A549 (cell line): Measurements from ENCODE around the gene LYZL1. TPM values are rescaled to one million over a fixed set of nuclear protein-coding genes. Genes with fewer than 3 reads are reported as not detected.

Experiments used
- BHLHE40 ChIP-seq: IDR thresholded peaks from 2 replicates; pipeline ENCODE4 v1.6.1; 2012; ENCODE audit warnings: low read depth, low read length, inconsistent platforms
- CBX2 ChIP-seq: fragments of 200-600 bp; sonication (generic); IDR thresholded peaks from 2 replicates; pipeline ENCODE4 v1.6.1; 2016; ENCODE audit warnings: low read depth, mild to moderate bottlenecking, borderline replicate concordance
- CHD2 ChIP-seq: fragments of 150-350 bp; IDR thresholded peaks from 2 replicates; pipeline ENCODE4 v1.6.1; 2014; ENCODE audit warnings: low read length; ENCODE audit not compliant: partially characterized antibody
- CTCF ChIP-seq: fragments of >200 bp; sonication (Bioruptor Twin); formaldehyde crosslinking; IDR thresholded peaks from 3 replicates; pipeline ENCODE4 v1.5.1; 2016
- E2F6 ChIP-seq: IDR thresholded peaks from 2 replicates; pipeline ENCODE4 v1.6.1; 2012; ENCODE audit warnings: low read depth, borderline replicate concordance
- EHF ChIP-seq: fragments of 250-450 bp; sonication (Bioruptor Pico); IDR thresholded peaks from 2 replicates; pipeline ENCODE4 v1.5.0; 2020; ENCODE audit warnings: mild to moderate bottlenecking
- EHMT2 ChIP-seq: fragments of 200-600 bp; sonication (generic); IDR thresholded peaks from 2 replicates; pipeline ENCODE4 v1.6.1; 2016; ENCODE audit warnings: antibody characterized with exemption, low read depth, mild to moderate bottlenecking, moderate library complexity
- EP300 ChIP-seq, 2 experiments: fragments of >200 bp; sonication (Bioruptor Twin); formaldehyde crosslinking; IDR thresholded peaks; 2 replicates in 1 of 2; 3 replicates in 1 of 2; pipeline ENCODE4 v1.6.1; 2016 to 2017
- ESRRA ChIP-seq: fragments of 150-350 bp; IDR thresholded peaks from 2 replicates; pipeline ENCODE4 v1.6.1; 2014; ENCODE audit warnings: mild to moderate bottlenecking, low read length, borderline replicate concordance
- FOSL2 ChIP-seq, 2 experiments: fragments of 450-650 bp in 1 of 2; fragments of >200 bp in 1 of 2; sonication (Bioruptor Twin) in 1 of 2; formaldehyde crosslinking; IDR thresholded peaks; 2 replicates each; pipeline versions ENCODE4 v1.5.0 to v1.6.1; 2016 to 2020; ENCODE audit warnings: mild to moderate bottlenecking in 1 of 2, moderate library complexity in 1 of 2
- FOXS1 ChIP-seq: fragments of 250-450 bp; sonication (Bioruptor Pico); IDR thresholded peaks from 2 replicates; pipeline ENCODE4 v1.5.0; 2020; ENCODE audit warnings: mild to moderate bottlenecking, moderate library complexity
- GATA3 ChIP-seq: IDR thresholded peaks from 2 replicates; pipeline ENCODE4 v1.6.1; 2012; ENCODE audit warnings: borderline replicate concordance
- HDAC2 ChIP-seq: fragments of 200-600 bp; sonication (generic); IDR thresholded peaks from 2 replicates; pipeline ENCODE4 v1.6.1; 2016
- HEYL ChIP-seq: fragments of 250-450 bp; sonication (Bioruptor Pico); IDR thresholded peaks from 2 replicates; pipeline ENCODE4 v1.8.0; 2021; ENCODE audit warnings: mild to moderate bottlenecking, moderate library complexity
- HOXA7 ChIP-seq: fragments of 250-450 bp; sonication (Bioruptor Pico); IDR thresholded peaks from 2 replicates; pipeline ENCODE4 v1.5.0; 2020; ENCODE audit warnings: mild to moderate bottlenecking, moderate library complexity
- JUN ChIP-seq, 2 experiments: fragments of >200 bp; sonication (Bioruptor Twin); formaldehyde crosslinking; IDR thresholded peaks; 2 replicates in 1 of 2; 3 replicates in 1 of 2; pipeline ENCODE4 v1.6.1; 2016 to 2017
- JUNB ChIP-seq: fragments of >200 bp; sonication (Bioruptor Twin); formaldehyde crosslinking; IDR thresholded peaks from 2 replicates; pipeline ENCODE4 v1.6.1; 2016
- KDM1A ChIP-seq: fragments of 200-600 bp; sonication (generic); IDR thresholded peaks from 2 replicates; pipeline ENCODE4 v1.6.1; 2016; ENCODE audit warnings: low read depth, mild to moderate bottlenecking
- KDM5A ChIP-seq: fragments of 200-600 bp; sonication (generic); IDR thresholded peaks from 2 replicates; pipeline ENCODE4 v1.6.1; 2016; ENCODE audit warnings: antibody characterized with exemption, mild to moderate bottlenecking
- MAX ChIP-seq: IDR thresholded peaks from 2 replicates; pipeline ENCODE4 v1.6.1; 2012
- MYC ChIP-seq: IDR thresholded peaks from 2 replicates; pipeline ENCODE4 v1.6.1; 2012; ENCODE audit warnings: mild to moderate bottlenecking, inconsistent platforms, low read length, improper control_type of control experiment, borderline replicate concordance
- NFE2L2 ChIP-seq: fragments of 150-350 bp; conservative IDR thresholded peaks from 2 replicates; pipeline ENCODE4 v1.6.1; 2014; ENCODE audit warnings: low read length
- NPAS2 ChIP-seq: fragments of 250-450 bp; sonication (Bioruptor Pico); IDR thresholded peaks from 2 replicates; pipeline ENCODE4 v1.8.0; 2022; ENCODE audit warnings: mild to moderate bottlenecking, moderate library complexity, borderline replicate concordance
- NR3C1 ChIP-seq: fragments of >200 bp; sonication (Bioruptor Twin); formaldehyde crosslinking; IDR thresholded peaks from 3 replicates; pipeline ENCODE4 v1.6.1; 2017
- POLR2A ChIP-seq: IDR thresholded peaks from 2 replicates; pipeline ENCODE4 v1.6.1; 2012; ENCODE audit warnings: mild to moderate bottlenecking, low read length
- POLR2AphosphoS2 ChIP-seq: conservative IDR thresholded peaks from 2 replicates; pipeline ENCODE4 v1.6.1; 2012; ENCODE audit warnings: low read length, improper control_type of control experiment, inconsistent platforms
- RAD21 ChIP-seq, 2 experiments: fragments of >200 bp in 1 of 2; sonication (Bioruptor Twin) in 1 of 2; formaldehyde crosslinking in 1 of 2; IDR thresholded peaks in 1 of 2; conservative IDR thresholded peaks in 1 of 2; 2 replicates in 1 of 2; 3 replicates in 1 of 2; pipeline ENCODE4 v1.6.1; 2012 to 2018; ENCODE audit warnings: inconsistent platforms in 1 of 2
- REST ChIP-seq: fragments of 200-600 bp; sonication (generic); IDR thresholded peaks from 2 replicates; pipeline ENCODE4 v1.6.1; 2016; ENCODE audit warnings: antibody characterized with exemption, mild to moderate bottlenecking, moderate library complexity
- RNF2 ChIP-seq: fragments of 200-600 bp; sonication (generic); IDR thresholded peaks from 2 replicates; pipeline ENCODE4 v1.6.1; 2016; ENCODE audit warnings: low read depth, mild to moderate bottlenecking, antibody characterized with exemption, moderate library complexity, borderline replicate concordance
- SMC3 ChIP-seq: fragments of >200 bp; sonication (Bioruptor Twin); formaldehyde crosslinking; IDR thresholded peaks from 3 replicates; pipeline ENCODE4 v1.6.1; 2018; ENCODE audit warnings: inconsistent platforms
- TFCP2L1 ChIP-seq: fragments of 250-450 bp; sonication (Bioruptor Pico); IDR thresholded peaks from 2 replicates; pipeline ENCODE4 v1.5.0; 2021; ENCODE audit warnings: mild to moderate bottlenecking
- TP53 ChIP-seq: fragments of 250-450 bp; sonication (Bioruptor Pico); IDR thresholded peaks from 2 replicates; pipeline ENCODE4 v1.5.0; 2021; ENCODE audit warnings: mild to moderate bottlenecking, moderate library complexity
- ZSCAN20 ChIP-seq: fragments of 250-450 bp; sonication (Bioruptor Pico); IDR thresholded peaks from 2 replicates; pipeline ENCODE4 v1.8.0; 2022; ENCODE audit warnings: mild to moderate bottlenecking, moderate library complexity
- polyA plus RNA-seq, 4 experiments: library from polyadenylated mRNA; depleted of rRNA in 3 of 4; stranded (reverse); fragments of >200 nt; fragmentation: RNase III in 1 of 4; extraction: RNeasy Plus Mini Kit Qiagen cat#74134 plus additional on column Dnase treatment in 1 of 4; gene quantifications; 2 replicates in 3 of 4; 3 replicates in 1 of 4; pipeline ENCODE4 v1.2.3, GENCODE V29; 2011 to 2017
- TF ChIP-seq, protein P1 (sequence below): fragments of >200 bp; sonication (Bioruptor Twin); formaldehyde crosslinking; IDR thresholded peaks from 3 replicates; pipeline ENCODE4 v1.6.1; 2016
- TF ChIP-seq, protein P2 (sequence below): IDR thresholded peaks from 2 replicates; pipeline ENCODE4 v1.6.1; 2012
- TF ChIP-seq, protein P3 (sequence below): fragments of >200 bp; sonication (Bioruptor Twin); formaldehyde crosslinking; IDR thresholded peaks from 2 replicates; pipeline ENCODE4 v1.6.1; 2016

Gene LYZL1
- polyA plus RNA-seq, 2 of the 4 experiments (the other 2 are of a cell fraction): not detected

- TF ChIP-seq JUNB (peak; percentile 38; the same call in 1 of the 2 replicates), POLR2A (no peak), POLR2AphosphoS2 (no peak), NFE2L2 (no peak), TP53 (CRISPR knock-in tag) (no peak), REST (no peak), RAD21 (conservative IDR thresholded peaks at IDR 0.05 in 1 of 2, IDR thresholded peaks at IDR 0.05 in 1 of 2) (no peak; a peak in 1 of 5 replicates), MYC (no peak), RNF2 (no peak), FOSL2 (IDR thresholded peaks at IDR 0.05) (no peak; the same call in 1 of the 2 replicates), FOSL2 (CRISPR knock-in tag; IDR thresholded peaks at IDR 0.05) (0 out of 2 replicates have a peak, but pooled peaks have one; percentile 17), MAX (no peak), KDM5A (no peak), NPAS2 (no peak), CTCF (no peak), ESRRA (no peak), CHD2 (no peak), TFCP2L1 (CRISPR knock-in tag) (no peak), EHF (CRISPR knock-in tag) (no peak), NR3C1 (no peak), HEYL (no peak), FOXS1 (CRISPR knock-in tag) (no peak), SMC3 (no peak), CBX2 (no peak), EHMT2 (no peak), JUN (IDR thresholded peaks at IDR 0.05) (no peak), GATA3 (0 out of 2 replicates have a peak, but pooled peaks have one; percentile 29), HOXA7 (CRISPR knock-in tag) (no peak), ZSCAN20 (no peak), BHLHE40 (no peak), EP300 (IDR thresholded peaks at IDR 0.05) (no peak), HDAC2 (no peak), E2F6 (no peak), KDM1A (no peak)
- TF ChIP-seq, protein P1, sequence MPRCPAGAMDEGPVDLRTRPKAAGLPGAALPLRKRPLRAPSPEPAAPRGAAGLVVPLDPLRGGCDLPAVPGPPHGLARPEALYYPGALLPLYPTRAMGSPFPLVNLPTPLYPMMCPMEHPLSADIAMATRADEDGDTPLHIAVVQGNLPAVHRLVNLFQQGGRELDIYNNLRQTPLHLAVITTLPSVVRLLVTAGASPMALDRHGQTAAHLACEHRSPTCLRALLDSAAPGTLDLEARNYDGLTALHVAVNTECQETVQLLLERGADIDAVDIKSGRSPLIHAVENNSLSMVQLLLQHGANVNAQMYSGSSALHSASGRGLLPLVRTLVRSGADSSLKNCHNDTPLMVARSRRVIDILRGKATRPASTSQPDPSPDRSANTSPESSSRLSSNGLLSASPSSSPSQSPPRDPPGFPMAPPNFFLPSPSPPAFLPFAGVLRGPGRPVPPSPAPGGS: 0 out of 3 replicates have a peak, but pooled peaks have one; percentile 16
- TF ChIP-seq, protein P2, sequence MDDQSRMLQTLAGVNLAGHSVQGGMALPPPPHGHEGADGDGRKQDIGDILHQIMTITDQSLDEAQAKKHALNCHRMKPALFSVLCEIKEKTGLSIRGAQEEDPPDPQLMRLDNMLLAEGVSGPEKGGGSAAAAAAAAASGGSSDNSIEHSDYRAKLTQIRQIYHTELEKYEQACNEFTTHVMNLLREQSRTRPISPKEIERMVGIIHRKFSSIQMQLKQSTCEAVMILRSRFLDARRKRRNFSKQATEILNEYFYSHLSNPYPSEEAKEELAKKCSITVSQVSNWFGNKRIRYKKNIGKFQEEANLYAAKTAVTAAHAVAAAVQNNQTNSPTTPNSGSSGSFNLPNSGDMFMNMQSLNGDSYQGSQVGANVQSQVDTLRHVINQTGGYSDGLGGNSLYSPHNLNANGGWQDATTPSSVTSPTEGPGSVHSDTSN: no peak
- TF ChIP-seq, protein P3, sequence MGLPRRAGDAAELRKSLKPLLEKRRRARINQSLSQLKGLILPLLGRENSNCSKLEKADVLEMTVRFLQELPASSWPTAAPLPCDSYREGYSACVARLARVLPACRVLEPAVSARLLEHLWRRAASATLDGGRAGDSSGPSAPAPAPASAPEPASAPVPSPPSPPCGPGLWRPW: peak; percentile 47; the same call in 1 of the 2 replicates
Measured at GRCh38 chr10:29257106-29257783, 31.6 kb upstream of the LYZL1 start (continued).
